ENCODE measurements around the gene SULT1B1.

GRCh38 chr4:69717778-69718177 is 42.6 kb downstream of the SULT1B1 start:
- no peak for TF ChIP-seq CTCF (IDR thresholded peaks at IDR 0.05; ENCODE audit: low read length)
- TF ChIP-seq EZH2 (IDR thresholded peaks at IDR 0.05; ENCODE audit: borderline replicate concordance, low read length): no peak

Measured in OCI-LY1 (cell line).